Endothelial cell (in vitro differentiated cells): Measurements from ENCODE around the gene PSENEN. TPM values are rescaled to one million over a fixed set of nuclear protein-coding genes. Genes with fewer than 3 reads are reported as not detected.

Experiments
- DNase-seq: peaks from one replicate; pipeline ENCODE4 v3.0.0; 2021; ENCODE audit warnings: low spot score
- H3K27ac Mint-ChIP-seq: one replicate; pipeline ENCODE4 v1.8.0; 2021; ENCODE audit warnings: mixed read lengths, inconsistent platforms; ENCODE audit not compliant: unreplicated experiment
- H3K27me3 Mint-ChIP-seq: one replicate; pipeline ENCODE4 v1.8.0; 2021; ENCODE audit warnings: mild to moderate bottlenecking, moderate library complexity, mixed read lengths, inconsistent platforms; ENCODE audit not compliant: unreplicated experiment
- H3K36me3 Mint-ChIP-seq: one replicate; pipeline ENCODE4 v1.8.0; 2021; ENCODE audit warnings: mild to moderate bottlenecking, low read depth, mixed read lengths, inconsistent platforms; ENCODE audit not compliant: unreplicated experiment
- H3K4me1 Mint-ChIP-seq: one replicate; pipeline ENCODE4 v1.8.0; 2021; ENCODE audit warnings: mild to moderate bottlenecking, mixed read lengths, inconsistent platforms; ENCODE audit not compliant: unreplicated experiment
- H3K4me3 Mint-ChIP-seq: one replicate; pipeline ENCODE4 v1.8.0; 2021; ENCODE audit warnings: mild to moderate bottlenecking, mixed read lengths, inconsistent platforms; ENCODE audit not compliant: unreplicated experiment
- H3K9me3 Mint-ChIP-seq: one replicate; pipeline ENCODE4 v1.8.0; 2021; ENCODE audit warnings: mixed read lengths, inconsistent platforms; ENCODE audit not compliant: unreplicated experiment
- CTCF ChIP-seq: fragments of 200-600 bp; sonication (generic); IDR thresholded peaks from one replicate; pipeline ENCODE4 v1.5.0; 2021; ENCODE audit warnings: antibody characterized with exemption; ENCODE audit not compliant: unreplicated experiment
- total RNA-seq: library from RNA; stranded (reverse); fragmentation: NEBNext Ultra II Directional; extraction: Animal tissue kit (Norgen Biotek cat#: 25700); gene quantifications from one replicate; pipeline ENCODE4 v1.2.1, GENCODE V29; 2021; ENCODE audit not compliant: unreplicated experiment

PSENEN gene
- total RNA-seq, 1 donor from 2014 or later, result 99.0 TPM

GRCh38 chr19:35780717-35781116 lies 35.3 kb downstream of the PSENEN start:
- TF ChIP-seq CTCF, result no peak
- H3K4me3 Mint-ChIP-seq, result no peak overlapping the region
- no peak for DNase-seq
- peaks cover 21% of the 10 kb centered on the region for H3K27me3 Mint-ChIP-seq
- H3K9me3 Mint-ChIP-seq, result no peaks in the 10 kb centered on the region
- no peak overlapping the region for H3K27ac Mint-ChIP-seq
- H3K36me3 Mint-ChIP-seq, result peaks cover 7% of the 10 kb centered on the region
- peaks cover 10% of the 10 kb centered on the region for H3K4me1 Mint-ChIP-seq

- Mint-ChIP-seq H3K4me1 (peaks cover 9% of the 10 kb centered on the region), H3K4me3 (no peak overlapping the region), H3K27ac (no peak overlapping the region), H3K36me3 (peaks cover 7% of the 10 kb centered on the region), H3K9me3 (no peaks in the 10 kb centered on the region), H3K27me3 (peaks cover 24% of the 10 kb centered on the region)
- no peak for TF ChIP-seq CTCF
- no peak for DNase-seq
Measured at GRCh38 chr19:35781650-35782049, 36.2 kb downstream of the PSENEN start.

GRCh38 chr19:35782589-35782988 lies 37.1 kb downstream of the PSENEN start:
- no peak overlapping the region for H3K4me3 Mint-ChIP-seq

GRCh38 chr19:35783469-35784434 lies 38.3 kb downstream of the PSENEN start:
- Mint-ChIP-seq H3K36me3 (peaks cover 7% of the 10 kb centered on the region), H3K4me1 (peaks cover 4% of the 10 kb centered on the region), H3K27ac (no peak overlapping the region), H3K4me3 (peak overlapping the region; percentile 70), H3K27me3 (peaks cover 20% of the 10 kb centered on the region), H3K9me3 (no peaks in the 10 kb centered on the region)
- no peak for DNase-seq
- no peak for TF ChIP-seq CTCF

More at GRCh38 chr19:35782589-35782988, 37.1 kb downstream of the PSENEN start:
- Mint-ChIP-seq H3K9me3 (no peaks in the 10 kb centered on the region), H3K4me1 (peaks cover 4% of the 10 kb centered on the region), H3K36me3 (peaks cover 7% of the 10 kb centered on the region), H3K27me3 (peaks cover 20% of the 10 kb centered on the region), H3K27ac (peak overlapping the region; percentile 13)
- no peak for TF ChIP-seq CTCF
- DNase-seq, result no peak
